H1 (cell line): ENCODE results near the gene MARK3. TPM values are rescaled to one million over a fixed set of nuclear protein-coding genes. Genes with fewer than 3 reads are reported as not detected.

ENCODE experiments used
- CTCF ChIA-PET: fragments of 300-600 bp; sonication (Branson Sonifier 250); formaldehyde crosslinking; loops from one replicate; lab custom pipeline; 2021; ENCODE audit not compliant: partially characterized antibody; lab: Charles Lee
- POLR2A ChIA-PET: fragments of 300-600 bp; sonication (Branson Sonifier 250); formaldehyde crosslinking; loops from one replicate; lab custom pipeline; 2021; ENCODE audit warnings: inconsistent platforms; ENCODE audit not compliant: partially characterized antibody; lab: Charles Lee
- DNase-seq, 2 experiments: peaks; one replicate each; pipeline versions ENCODE4 v3.0.0 to v3.0.0-alpha.2; 2010 to 2022; ENCODE audit warnings: low spot score in 2 of 2, low read depth in 1 of 2, mixed read lengths in 1 of 2
- FAIRE-seq: peaks from 2 replicates; lab custom pipeline; 2011; peaks lifted over from hg19 to GRCh38; lab: Jason Lieb, UNC
- H2AFZ ChIP-seq: 2 replicates; pipeline ENCODE4 v1.8.1; 2012; ENCODE audit warnings: low read length, inconsistent platforms
- H2AK5ac ChIP-seq: 2 replicates; pipeline ENCODE4 v1.6.1; 2013; ENCODE audit warnings: low read depth, low read length
- H2BK120ac ChIP-seq: replicated peaks from 2 replicates; pipeline ENCODE3; 2013; ENCODE audit warnings: low read depth, low read length, inconsistent platforms
- H2BK12ac ChIP-seq: 2 replicates; pipeline ENCODE4 v1.6.1; 2013; ENCODE audit warnings: low read depth, low read length
- H2BK15ac ChIP-seq: 2 replicates; pipeline ENCODE4 v1.6.1; 2013; ENCODE audit warnings: low read length
- H2BK20ac ChIP-seq: 2 replicates; pipeline ENCODE4 v1.6.1; 2013; ENCODE audit warnings: low read length
- H2BK5ac ChIP-seq: 2 replicates; pipeline ENCODE4 v1.6.1; 2013; ENCODE audit warnings: low read depth, low read length
- H3K14ac ChIP-seq: 2 replicates; pipeline ENCODE4 v1.6.1; 2013; ENCODE audit warnings: inconsistent platforms; ENCODE audit not compliant: insufficient read length
- H3K18ac ChIP-seq: 2 replicates; pipeline ENCODE4 v1.6.1; 2013; ENCODE audit warnings: low read length; ENCODE audit errors: extremely low read depth
- H3K23ac ChIP-seq: 2 replicates; pipeline ENCODE4 v1.6.1; 2013; ENCODE audit warnings: inconsistent platforms; ENCODE audit not compliant: insufficient read length
- H3K23me2 ChIP-seq: 2 replicates; pipeline ENCODE4 v1.6.1; 2013; ENCODE audit warnings: low read depth, low read length
- H3K27ac ChIP-seq: 2 replicates; pipeline ENCODE4 v1.6.1; 2011; ENCODE audit warnings: low read depth, low read length, inconsistent platforms
- H3K27me3 ChIP-seq, 4 experiments: replicated peaks in 1 of 4; 1 replicate in 1 of 4; 2 replicates in 3 of 4; pipeline versions ENCODE4 v1.6.1 to v1.8.1; 2011 to 2013; ENCODE audit warnings: low read length in 3 of 4, mild to moderate bottlenecking in 3 of 4, inconsistent platforms in 2 of 4, mixed read lengths in 2 of 4, moderate library complexity in 1 of 4; ENCODE audit not compliant: control insufficient read depth in 3 of 4, insufficient read depth in 3 of 4; ENCODE audit errors: extremely low read depth in 1 of 4
- H3K36me3 ChIP-seq, 4 experiments: 2 replicates each; pipeline versions ENCODE4 v1.6.1 to v1.8.1; 2011 to 2013; ENCODE audit warnings: mild to moderate bottlenecking in 4 of 4, low read length in 3 of 4, moderate library complexity in 2 of 4, control low read depth in 1 of 4, inconsistent platforms in 1 of 4; ENCODE audit not compliant: insufficient read depth in 4 of 4, control insufficient read depth in 2 of 4
- H3K4ac ChIP-seq: replicated peaks from 2 replicates; pipeline ENCODE3; 2013; ENCODE audit warnings: low read length, low read depth, mixed read lengths, inconsistent platforms; ENCODE audit not compliant: insufficient read length
- H3K4me1 ChIP-seq, 4 experiments: replicated peaks in 1 of 4; 1 replicate in 1 of 4; 2 replicates in 3 of 4; pipeline versions ENCODE4 v1.6.1 to v1.8.1; 2011 to 2013; ENCODE audit warnings: low read length in 3 of 4, inconsistent platforms in 2 of 4, mixed read lengths in 1 of 4; ENCODE audit not compliant: insufficient read depth in 4 of 4, control insufficient read depth in 3 of 4
- H3K4me2 ChIP-seq, 2 experiments: 2 replicates each; pipeline versions ENCODE4 v1.6.1 to v1.8.1; 2011 to 2013; ENCODE audit warnings: low read depth in 2 of 2, low read length in 2 of 2, control low read depth in 1 of 2, inconsistent platforms in 1 of 2, mild to moderate bottlenecking in 1 of 2; ENCODE audit not compliant: insufficient read depth in 1 of 2
- H3K4me3 ChIP-seq, 4 experiments: fragments of 200-600, 300-600 bp in 1 of 4; sonication (generic), shearing (Covaris generic), sonication (Bioruptor Twin) in 1 of 4; 2 replicates each; pipeline versions ENCODE4 v1.5.1 to v1.8.1; 2011 to 2016; ENCODE audit warnings: low read length in 4 of 4, low read depth in 3 of 4, control low read depth in 2 of 4, inconsistent platforms in 2 of 4, mild to moderate bottlenecking in 2 of 4, mixed read lengths in 1 of 4, moderate library complexity in 1 of 4; ENCODE audit not compliant: insufficient read depth in 2 of 4; ENCODE audit errors: extremely low read depth in 1 of 4
- H3K56ac ChIP-seq: replicated peaks from 2 replicates; pipeline ENCODE3; 2013; ENCODE audit warnings: low read depth, mild to moderate bottlenecking, mixed read lengths, low read length, inconsistent platforms; ENCODE audit not compliant: insufficient read length
- H3K79me1 ChIP-seq: 2 replicates; pipeline ENCODE4 v1.6.1; 2013; ENCODE audit warnings: low read depth, low read length, control low read depth
- H3K79me2 ChIP-seq, 2 experiments: 2 replicates each; pipeline versions ENCODE4 v1.6.1 to v1.8.1; 2012 to 2013; ENCODE audit warnings: low read length in 2 of 2, mild to moderate bottlenecking in 2 of 2, inconsistent platforms in 1 of 2; ENCODE audit not compliant: insufficient read depth in 2 of 2, control insufficient read depth in 1 of 2
- H3K9ac ChIP-seq, 4 experiments: replicated peaks in 1 of 4; 1 replicate in 1 of 4; 2 replicates in 3 of 4; pipeline versions ENCODE4 v1.6.1 to v1.8.1; 2011 to 2013; ENCODE audit warnings: low read depth in 3 of 4, low read length in 3 of 4, control low read depth in 2 of 4, mild to moderate bottlenecking in 2 of 4, moderate library complexity in 2 of 4, inconsistent platforms in 1 of 4; ENCODE audit errors: extremely low read depth in 1 of 4
- H3K9me3 ChIP-seq, 2 experiments: 2 replicates each; pipeline versions ENCODE4 v1.6.1 to v1.8.1; 2012 to 2013; ENCODE audit warnings: mild to moderate bottlenecking in 2 of 2, moderate library complexity in 2 of 2, control low read depth in 1 of 2, inconsistent platforms in 1 of 2, low read depth in 1 of 2, low read length in 1 of 2, mixed read lengths in 1 of 2; ENCODE audit not compliant: insufficient read depth in 2 of 2
- H4K20me1 ChIP-seq, 2 experiments: replicated peaks in 1 of 2; 2 replicates each; pipeline versions ENCODE3 to v1.8.1; 2011 to 2013; ENCODE audit warnings: inconsistent platforms in 2 of 2, low read length in 2 of 2, mild to moderate bottlenecking in 1 of 2; ENCODE audit not compliant: insufficient read depth in 2 of 2, control insufficient read depth in 1 of 2
- H4K5ac ChIP-seq: 2 replicates; pipeline ENCODE4 v1.6.1; 2013; ENCODE audit warnings: low read length, low read depth, mixed read lengths, inconsistent platforms; ENCODE audit not compliant: insufficient read length
- H4K8ac ChIP-seq: 2 replicates; pipeline ENCODE4 v1.8.0; 2013; ENCODE audit warnings: mild to moderate bottlenecking, moderate library complexity, low read length, inconsistent platforms; ENCODE audit not compliant: insufficient read depth; ENCODE audit errors: extremely low read depth
- H4K91ac ChIP-seq: replicated peaks from 2 replicates; pipeline ENCODE3; 2013; ENCODE audit warnings: low read length, mixed read lengths, inconsistent platforms; ENCODE audit not compliant: insufficient read length
- SUZ12 ChIP-seq: fragments of 200-600 bp; sonication (generic); IDR thresholded peaks from 2 replicates; pipeline ENCODE4 v1.6.1; 2012; ENCODE audit warnings: mild to moderate bottlenecking, inconsistent platforms, low read length, moderate library complexity, mixed read lengths
- WGBS, 2 experiments: shearing (Covaris generic) in 1 of 2; methylation state at CpG; one replicate each; pipeline versions ENCODE4 v1.1.6 to v1.1.7; 2013 to 2015; ENCODE audit warnings: low lambda C conversion rate in 2 of 2, mixed read lengths in 2 of 2, inconsistent platforms in 1 of 2, low coverage in 1 of 2, missing lambda C conversion rate in 1 of 2; ENCODE audit not compliant: insufficient replicate concordance in 2 of 2, insufficient coverage in 1 of 2, insufficient read length in 1 of 2; ENCODE audit errors: extremely low coverage in 1 of 2, missing lambda C conversion rate in 1 of 2; 5-methylcytosine and 5-hydroxymethylcytosine counted together
- polyA plus RNA-seq, 7 experiments: library from polyadenylated mRNA; depleted of rRNA in 3 of 7; stranded (reverse) in 5 of 7; unstranded in 2 of 7; fragments of >200 nt in 5 of 7; fragments of 200-250 nt in 2 of 7; gene quantifications; 1 replicate in 5 of 7; 2 replicates in 1 of 7; 4 replicates in 1 of 7; pipeline versions ENCODE4 v1.2.1 to v1.2.3, GENCODE V29; 2011 to 2013; ENCODE audit warnings: missing spikeins in 2 of 7, mixed read lengths in 2 of 7
- total RNA-seq: library from RNA; stranded (reverse); fragmentation: NEBNext Ultra II Directional; extraction: Animal tissue kit (Norgen Biotek cat#: 25700); gene quantifications from 2 replicates; pipeline ENCODE4 v1.2.1, GENCODE V29; 2021

MARK3 gene
- total and polyA plus RNA-seq, 2 of the 8 experiments (the other 6 are each of a cell fraction or from before 2014, with no cell fraction given): 39.4 to 76.9 TPM

- H3K79me2 ChIP-seq: 0 out of 4 replicates have a peak, but pooled peaks cover 0 to 2% of the 10 kb centered on the region in 2 experiments
- CTCF ChIA-PET: interaction anchor here (0.8 to 31.3 kb wide), 8 partner anchors 10 to 165 kb away, joined by 3 to 921 read pairs (median 5); partner anchors contain the start of gene TRMT61A
- no peak overlapping the region for H2BK15ac ChIP-seq
- TF ChIP-seq SUZ12: no peak
- no peaks in the 10 kb centered on the region for H3K4me1 ChIP-seq
- H2AFZ ChIP-seq: no peak overlapping the region
- H3K14ac ChIP-seq: no peak overlapping the region
- FAIRE-seq (no peak), DNase-seq (no peak)
- peaks cover 0 to 7% of the 10 kb centered on the region in 2 experiments for H4K20me1 ChIP-seq
- no peak overlapping the region for H4K8ac ChIP-seq
- H3K4me3 ChIP-seq: no peak overlapping the region
- 91% methylated on average over 11 of the region's 11 CpGs; no CpG with 5 or more reads in 1 of the 2 experiments for WGBS, 2 experiments
- H3K23ac ChIP-seq: no peak overlapping the region
- H4K91ac ChIP-seq: no peak overlapping the region
- H3K4me2 ChIP-seq: no peak overlapping the region
- H3K18ac ChIP-seq: no peak overlapping the region
- peak overlapping the region; percentile 55; the same call in 1 of the 2 replicates for H2BK12ac ChIP-seq
- no peak overlapping the region; the same call in 1 of the 2 replicates for H2BK20ac ChIP-seq
- H3K9ac ChIP-seq: no peak overlapping the region
- H3K27ac ChIP-seq: no peak overlapping the region
- no peak overlapping the region for H3K4ac ChIP-seq
- no peaks in the 10 kb centered on the region for H3K9me3 ChIP-seq
- no peak overlapping the region for H2AK5ac ChIP-seq
- H3K23me2 ChIP-seq: no peaks in the 10 kb centered on the region
- no peak overlapping the region for H4K5ac ChIP-seq
- no peaks in the 10 kb centered on the region for H3K79me1 ChIP-seq
- no peaks in the 10 kb centered on the region; a peak in 1 of 7 replicates for H3K27me3 ChIP-seq
- no peak overlapping the region for H2BK120ac ChIP-seq
- peaks cover 15 to 35% (median 22%) of the 10 kb centered on the region in 4 experiments; a peak in 7 of 8 replicates for H3K36me3 ChIP-seq
- no peak overlapping the region for H3K56ac ChIP-seq
- POLR2A ChIA-PET: interaction anchor here (6.9 kb wide), 1 partner anchor 16 kb away, joined by 29 read pairs; no protein-coding TSS in a partner anchor
- H2BK5ac ChIP-seq: no peak overlapping the region
These were observed 116.0 kb downstream of the MARK3 start for GRCh38 chr14:103501041-103501870.
